HG03025 (cell line): ENCODE data around the gene USP32.

Experiments used
- ATAC-seq: cut with Tn5 transposase; IDR thresholded peaks from one replicate; pipeline ENCODE4 v1.9.1; 2021; ENCODE audit warnings: mild to moderate bottlenecking, moderate library complexity; ENCODE audit not compliant: unreplicated experiment, low FRiP score

Gene USP32

DNA sequence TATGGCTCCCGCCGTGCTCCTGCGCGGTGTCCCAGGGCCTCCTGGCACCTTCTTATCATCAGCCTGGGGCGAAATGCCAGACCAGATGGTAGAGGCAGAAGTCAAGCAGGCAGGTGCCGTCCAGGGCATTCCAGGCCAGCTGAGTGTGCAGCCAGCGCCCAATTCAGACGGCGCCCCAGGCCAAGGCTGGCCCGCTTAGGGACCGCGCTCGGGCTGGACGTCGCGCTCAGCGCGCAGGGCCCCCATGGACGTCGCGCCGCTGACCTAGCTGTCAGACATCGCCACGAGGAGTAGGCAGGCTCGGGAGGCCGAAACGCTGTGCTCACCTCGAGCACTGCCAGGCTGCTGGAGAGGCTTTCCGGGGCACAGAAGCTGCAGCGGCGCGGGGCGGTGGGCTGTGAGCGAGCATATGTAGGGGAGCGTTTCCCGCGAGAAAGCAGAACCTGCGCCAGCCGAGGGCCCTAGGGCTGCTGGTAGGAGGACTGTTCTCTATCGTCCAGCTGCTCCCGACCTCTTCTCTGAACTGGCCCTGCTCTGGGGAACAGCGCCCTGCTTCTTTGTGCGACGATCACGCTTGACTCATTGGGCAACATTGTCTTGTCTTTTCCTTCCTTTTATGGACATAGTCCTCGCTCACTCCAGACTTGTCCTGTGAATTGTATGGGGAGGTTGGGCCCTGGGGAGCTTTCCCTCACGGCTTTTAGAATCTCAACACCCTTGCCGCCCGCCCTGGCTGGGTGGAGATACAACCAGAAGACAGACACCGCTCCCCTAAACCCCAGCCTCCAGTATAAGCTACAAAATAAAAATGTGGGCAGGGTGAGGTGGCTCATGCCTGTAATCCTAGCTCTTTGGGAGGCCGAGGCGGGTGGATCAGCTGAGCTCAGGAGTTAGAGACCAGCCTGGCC is 250.6 kb downstream of the USP32 start:
- no peak for ATAC-seq

GRCh38 chr17:60139438-60140285 is 252.3 kb downstream of the USP32 start:
- ATAC-seq, result no peak

DNA sequence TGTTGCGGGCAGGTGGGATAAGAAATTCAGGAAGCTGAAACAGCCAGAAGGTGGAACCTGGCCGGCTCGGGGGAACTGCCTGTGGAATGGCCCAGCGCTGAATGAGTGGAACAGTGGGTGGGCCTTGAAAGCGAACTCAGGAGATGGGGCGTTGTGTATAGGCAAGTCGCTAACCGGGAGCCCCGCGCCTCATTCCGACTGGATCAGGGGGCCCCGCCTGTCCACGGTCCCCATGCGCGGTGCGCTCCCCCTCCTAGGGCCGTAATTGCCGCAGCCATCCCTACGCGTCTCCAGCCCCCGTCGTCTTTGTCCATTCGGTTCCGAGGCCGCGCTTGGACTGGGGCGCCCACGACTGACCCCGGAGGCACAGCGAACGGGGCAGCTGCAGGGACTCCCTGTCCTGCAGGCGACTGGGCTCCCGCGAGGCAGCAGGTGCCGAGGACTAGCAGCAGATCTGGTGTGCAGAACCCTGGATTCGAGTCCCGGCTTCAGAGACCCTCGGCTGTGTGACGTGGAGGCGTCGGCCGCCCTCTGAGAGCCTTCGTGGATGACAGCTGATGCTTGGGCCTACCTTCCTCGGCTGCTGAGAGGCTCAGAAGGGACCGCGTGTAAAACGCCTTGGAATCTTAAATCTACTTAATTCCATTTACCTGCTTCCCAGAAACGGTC is 253.0 kb downstream of the USP32 start:
- ATAC-seq, result no peak

- no peak for ATAC-seq
These were observed 254.2 kb downstream of the USP32 start for GRCh38 chr17:60137731-60138130.

DNA sequence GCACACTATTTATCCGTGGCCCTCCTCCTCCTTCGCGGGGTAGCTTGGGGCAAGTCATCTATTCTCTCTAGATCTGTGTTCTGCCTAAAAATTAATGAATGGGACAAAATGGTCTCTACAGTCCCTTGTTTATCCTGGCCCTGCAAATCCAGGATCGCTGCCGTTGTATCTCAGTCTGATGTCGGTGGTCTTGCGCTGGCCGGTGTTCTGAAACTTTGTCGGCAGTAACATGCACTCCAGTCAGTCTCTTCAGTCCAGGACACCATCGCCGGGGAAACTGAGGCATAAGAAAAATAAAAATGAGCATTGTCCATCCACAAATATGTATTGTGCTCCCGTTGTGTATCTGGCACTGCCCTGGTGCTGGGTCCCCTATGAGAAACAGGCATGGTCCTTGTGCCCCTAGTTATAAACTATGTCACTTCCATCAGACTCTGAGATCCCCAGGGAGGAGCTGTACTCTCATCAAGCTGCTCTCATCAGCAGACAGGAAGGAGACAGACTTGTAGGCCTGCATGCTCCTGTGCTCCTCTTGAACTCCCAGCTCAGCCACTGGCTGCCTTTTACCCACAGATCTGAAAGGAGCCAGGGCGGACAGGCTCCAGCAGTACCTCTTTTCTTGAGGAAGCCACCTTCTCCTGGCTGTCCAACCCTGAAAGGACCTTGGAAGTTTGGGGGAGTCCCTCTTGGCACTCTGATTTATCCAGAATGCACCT is 255.8 kb downstream of the USP32 start:
- ATAC-seq, result no peak

DNA sequence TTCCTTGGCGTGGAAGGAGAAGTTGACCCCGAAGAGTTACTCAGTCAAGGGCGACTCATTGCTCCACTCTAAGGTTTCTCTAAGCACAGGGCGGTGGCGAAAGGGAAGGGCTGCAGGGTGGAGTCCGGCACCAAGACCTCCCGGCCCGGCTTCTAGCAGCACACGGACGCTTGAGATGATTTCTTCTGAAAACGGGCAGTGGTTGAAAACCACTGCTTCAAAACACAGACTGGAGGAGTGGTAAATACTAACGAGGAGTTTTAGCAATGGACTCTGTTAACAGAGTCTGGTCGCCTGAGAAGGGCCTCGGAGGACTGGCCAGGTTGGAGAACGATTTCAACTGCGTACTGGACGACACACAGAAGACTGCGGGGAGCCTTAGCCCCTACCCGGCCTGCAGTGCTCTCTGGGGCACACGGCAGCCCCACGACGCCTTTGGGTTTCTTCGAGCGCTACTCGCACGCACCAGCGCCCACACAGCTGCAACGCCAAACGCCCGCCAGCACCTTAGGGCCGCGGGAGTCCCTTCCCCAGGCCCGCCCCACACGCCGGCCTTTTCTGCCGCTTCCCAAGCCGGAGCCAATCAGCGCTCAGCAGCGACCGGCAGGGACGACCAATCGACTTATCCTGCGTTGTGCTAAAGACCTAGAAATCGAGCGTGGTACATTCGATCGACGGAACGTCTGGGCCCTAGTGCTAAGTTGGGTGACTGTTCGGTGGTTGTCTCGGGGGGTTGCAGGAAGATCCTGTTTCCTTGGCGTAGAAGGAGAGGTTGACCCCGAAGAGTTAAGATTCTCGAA is 256.6 kb downstream of the USP32 start:
- peak; percentile 84 for ATAC-seq

DNA sequence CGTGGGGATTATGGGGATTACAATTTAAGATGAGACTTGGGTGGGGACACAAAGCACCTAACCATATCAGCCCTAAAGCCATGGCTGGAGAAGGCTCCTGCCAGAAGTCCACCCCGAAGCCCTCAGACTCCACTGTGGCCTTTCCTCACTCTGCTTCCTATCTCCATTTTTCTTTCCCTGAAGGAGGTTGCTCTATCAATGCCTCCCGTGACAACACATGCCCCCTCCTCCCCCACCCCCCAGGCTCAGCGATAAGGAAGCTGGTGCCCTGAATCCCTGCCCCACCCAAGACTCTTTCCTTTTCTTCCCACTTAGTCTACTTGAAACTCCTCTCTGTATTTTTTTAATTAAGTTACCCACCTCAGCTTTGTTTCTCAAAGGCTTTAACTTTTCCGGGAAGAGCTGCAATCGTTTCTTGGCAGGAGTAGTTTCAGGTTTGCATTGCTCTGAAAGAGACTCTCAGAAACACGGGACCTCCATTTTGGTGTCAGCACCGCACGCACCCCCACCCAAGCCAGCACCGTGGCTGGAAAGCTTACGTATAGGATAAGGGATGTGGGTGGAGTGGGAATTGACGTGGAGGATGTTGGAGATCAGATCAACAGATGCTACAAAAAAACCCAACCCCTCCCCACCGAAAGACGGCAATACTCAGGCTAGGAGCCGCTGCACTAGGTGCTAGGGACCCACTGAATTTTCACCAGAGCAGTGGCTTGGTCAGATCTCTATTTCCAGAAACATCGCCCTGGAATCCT is 257.4 kb downstream of the USP32 start:
- ATAC-seq, result no peak

DNA sequence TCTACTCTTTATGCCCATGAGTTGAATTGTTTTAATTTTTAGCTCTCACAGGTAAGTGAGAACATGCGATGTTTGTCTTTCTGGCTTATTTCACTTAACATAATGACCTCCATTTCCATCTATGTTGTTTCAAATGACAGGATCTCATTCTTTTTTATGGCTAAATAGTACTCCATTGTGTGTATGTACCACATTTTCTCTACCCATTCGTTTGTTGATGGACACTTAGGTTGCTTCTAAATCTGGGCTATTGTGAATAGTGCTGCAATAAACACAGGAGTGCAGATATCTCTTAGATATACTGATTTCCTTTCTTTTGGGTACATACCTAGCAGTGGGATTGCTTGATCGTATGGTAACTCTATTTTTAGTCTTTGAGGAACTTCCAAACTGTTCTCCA is 261.5 kb downstream of the USP32 start:
- ATAC-seq, result no peak

- ATAC-seq, result no peak
These were observed 262.8 kb downstream of the USP32 start for GRCh38 chr17:60129164-60129563.
